Upper lobe of right lung (tissue), 1 donor: Measurements from ENCODE around the gene ACER2. TPM values are rescaled to one million over a fixed set of nuclear protein-coding genes. Genes with fewer than 3 reads are reported as not detected.
"Not testable (repeated sequence)": the region's sequence is repeated elsewhere in the genome, so short reads cannot be mapped to it uniquely, and the experiment has no call there.

Experiments used
- ATAC-seq: fragments of 200-7000 bp; cut with Tn5 transposase; one replicate; pipeline ENCODE4 v1.9.1; 2020; ENCODE audit warnings: mild to moderate bottlenecking, moderate library complexity
- DNase-seq: peaks from one replicate; pipeline ENCODE4 v3.0.0-alpha.2; 2020
- H3K27ac ChIP-seq: fragments of 200-600 bp; one replicate; pipeline ENCODE4 v1.8.0; 2022
- H3K27me3 ChIP-seq: fragments of 200-600 bp; one replicate; pipeline ENCODE4 v1.8.0; 2022; ENCODE audit warnings: mild to moderate bottlenecking
- H3K36me3 ChIP-seq: fragments of 200-600 bp; one replicate; pipeline ENCODE4 v1.8.0; 2022
- H3K4me1 ChIP-seq: fragments of 200-600 bp; one replicate; pipeline ENCODE4 v1.8.0; 2022
- H3K4me3 ChIP-seq: fragments of 200-600 bp; one replicate; pipeline ENCODE4 v1.8.0; 2022; ENCODE audit warnings: mild to moderate bottlenecking
- H3K9me3 ChIP-seq: fragments of 200-600 bp; one replicate; pipeline ENCODE4 v1.8.0; 2022
- intact Hi-C: fragments of 100-400 bp; cut with DNase I; formaldehyde crosslinking; loops from one replicate; pipeline ENCODE4 v1.11.0; 2022
- total RNA-seq: library from RNA; stranded (reverse); fragmentation: NEBNext Ultra II Directional; extraction: Animal tissue kit (Norgen Biotek cat#: 25700); gene quantifications from one replicate; pipeline ENCODE4 v1.2.1, GENCODE V29; 2021
- TF ChIP-seq, protein P1 (sequence below): fragments of 200-600 bp; IDR thresholded peaks from one replicate; pipeline ENCODE4 v1.8.0; 2022; ENCODE audit warnings: antibody characterized with exemption
- donor health status: DM: no; HTN: yes; CAD: no; lungs with severe emphysema.

The ACER2 gene
- total RNA-seq, 1 donor from 2014 or later: 5.5 TPM

DNA sequence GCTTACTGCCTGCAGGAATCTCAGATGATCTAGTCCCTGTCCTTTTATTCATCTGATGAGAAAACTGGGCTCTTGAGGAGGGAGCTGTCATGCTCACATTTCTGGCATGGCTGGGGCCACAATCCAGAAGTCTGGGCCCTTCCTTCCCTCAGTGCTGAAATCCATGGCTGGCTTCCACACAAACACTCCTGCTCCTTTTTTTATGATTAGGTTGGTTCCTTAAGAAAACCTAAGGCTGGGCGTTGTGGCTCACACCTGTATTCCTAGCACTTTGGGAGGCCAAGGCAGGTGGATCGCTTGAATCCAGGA lies 1.3 kb downstream of the ACER2 start:
- Histone ChIP-seq H3K4me3 (peak overlapping the region; percentile 94), H3K27me3 (no peaks in the 10 kb centered on the region), H3K4me1 (peaks cover 14% of the 10 kb centered on the region), H3K9me3 (no peaks in the 10 kb centered on the region), H3K36me3 (no peaks in the 10 kb centered on the region), H3K27ac (no peak overlapping the region)
- intact Hi-C loops: no loop called here
- ATAC-seq (no peak), DNase-seq (no peak)
- TF ChIP-seq, protein P1, sequence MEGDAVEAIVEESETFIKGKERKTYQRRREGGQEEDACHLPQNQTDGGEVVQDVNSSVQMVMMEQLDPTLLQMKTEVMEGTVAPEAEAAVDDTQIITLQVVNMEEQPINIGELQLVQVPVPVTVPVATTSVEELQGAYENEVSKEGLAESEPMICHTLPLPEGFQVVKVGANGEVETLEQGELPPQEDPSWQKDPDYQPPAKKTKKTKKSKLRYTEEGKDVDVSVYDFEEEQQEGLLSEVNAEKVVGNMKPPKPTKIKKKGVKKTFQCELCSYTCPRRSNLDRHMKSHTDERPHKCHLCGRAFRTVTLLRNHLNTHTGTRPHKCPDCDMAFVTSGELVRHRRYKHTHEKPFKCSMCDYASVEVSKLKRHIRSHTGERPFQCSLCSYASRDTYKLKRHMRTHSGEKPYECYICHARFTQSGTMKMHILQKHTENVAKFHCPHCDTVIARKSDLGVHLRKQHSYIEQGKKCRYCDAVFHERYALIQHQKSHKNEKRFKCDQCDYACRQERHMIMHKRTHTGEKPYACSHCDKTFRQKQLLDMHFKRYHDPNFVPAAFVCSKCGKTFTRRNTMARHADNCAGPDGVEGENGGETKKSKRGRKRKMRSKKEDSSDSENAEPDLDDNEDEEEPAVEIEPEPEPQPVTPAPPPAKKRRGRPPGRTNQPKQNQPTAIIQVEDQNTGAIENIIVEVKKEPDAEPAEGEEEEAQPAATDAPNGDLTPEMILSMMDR: no peak

DNA sequence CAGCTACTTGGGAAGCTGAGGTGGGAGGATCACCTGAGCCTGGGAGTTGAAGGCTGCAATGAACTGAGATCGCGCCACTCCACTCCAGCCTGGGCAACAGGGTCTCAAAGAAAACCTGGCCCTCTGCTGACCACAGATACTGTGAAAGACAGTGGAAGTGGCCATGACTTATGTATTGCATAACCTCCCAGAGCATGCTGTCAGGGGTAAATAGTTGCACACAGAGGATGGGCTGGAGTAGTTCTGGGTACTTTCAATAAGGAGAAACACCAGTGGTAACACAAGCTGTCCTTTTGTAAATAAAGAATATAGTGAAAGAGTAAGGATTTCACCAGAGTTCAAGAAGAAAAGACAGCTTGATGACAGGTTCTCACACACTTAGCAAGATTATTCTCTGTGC lies 1.8 kb downstream of the ACER2 start:
- no peaks in the 10 kb centered on the region for H3K36me3 ChIP-seq
- H3K4me3 ChIP-seq: no peak overlapping the region
- H3K27ac ChIP-seq: no peak overlapping the region
- TF ChIP-seq, protein P1: no peak
- no peak for ATAC-seq
- no peaks in the 10 kb centered on the region for H3K9me3 ChIP-seq
- H3K4me1 ChIP-seq: peaks cover 14% of the 10 kb centered on the region
- intact Hi-C loops: no loop called here
- DNase-seq: no peak
- no peaks in the 10 kb centered on the region for H3K27me3 ChIP-seq

DNA sequence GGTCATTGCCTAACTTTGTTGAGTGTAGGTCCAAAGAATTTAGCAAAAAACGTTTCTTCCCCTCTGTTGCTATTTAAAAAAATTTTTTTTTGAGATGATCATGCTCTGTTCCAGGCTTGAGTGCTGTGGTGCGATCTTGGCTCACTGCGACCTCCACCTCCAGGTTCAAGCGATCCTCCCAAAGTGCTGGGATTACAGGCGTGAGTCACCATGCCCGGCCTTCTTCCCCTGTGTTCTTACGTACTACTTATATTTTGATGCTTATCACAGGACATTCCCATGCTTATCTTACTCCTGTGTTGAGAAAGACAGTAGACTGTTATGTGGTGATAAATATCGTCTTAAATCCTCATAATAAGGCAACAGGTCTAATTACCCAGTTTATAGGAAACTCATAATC lies 2.5 kb downstream of the ACER2 start:
- Histone ChIP-seq H3K9me3 (no peaks in the 10 kb centered on the region), H3K36me3 (no peaks in the 10 kb centered on the region), H3K4me1 (peaks cover 14% of the 10 kb centered on the region), H3K27me3 (no peaks in the 10 kb centered on the region), H3K4me3 (no peak overlapping the region), H3K27ac (no peak overlapping the region)
- intact Hi-C loops: no loop called here
- TF ChIP-seq, protein P1: no peak
- no peak for ATAC-seq
- no peak for DNase-seq

DNA sequence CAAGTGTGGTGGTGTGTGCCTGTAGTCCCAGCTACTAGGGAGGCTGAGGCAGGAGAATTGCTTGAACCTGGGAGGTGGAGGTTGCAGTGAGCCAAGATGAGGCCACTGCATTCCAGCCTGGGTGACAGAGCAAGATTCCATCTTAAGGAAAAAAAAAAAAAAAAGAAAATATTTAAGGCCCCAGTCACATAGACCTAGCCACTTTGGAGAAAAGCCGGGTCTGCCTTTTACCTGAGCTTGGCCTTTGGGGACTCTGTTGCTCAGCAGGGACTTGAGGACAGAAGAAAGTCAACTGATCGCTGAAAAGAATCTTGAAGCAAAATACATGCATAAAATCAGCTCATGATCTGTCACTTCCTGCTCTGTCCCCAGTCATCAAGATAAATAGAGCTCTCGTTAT lies 4.6 kb downstream of the ACER2 start:
- H3K9me3 ChIP-seq, ATAC-seq, H3K36me3 ChIP-seq, intact Hi-C loops, DNase-seq, H3K27me3 ChIP-seq, H3K27ac ChIP-seq, H3K4me3 ChIP-seq: not testable (repeated sequence)
- H3K4me1 ChIP-seq: peaks cover 14% of the 10 kb centered on the region

DNA sequence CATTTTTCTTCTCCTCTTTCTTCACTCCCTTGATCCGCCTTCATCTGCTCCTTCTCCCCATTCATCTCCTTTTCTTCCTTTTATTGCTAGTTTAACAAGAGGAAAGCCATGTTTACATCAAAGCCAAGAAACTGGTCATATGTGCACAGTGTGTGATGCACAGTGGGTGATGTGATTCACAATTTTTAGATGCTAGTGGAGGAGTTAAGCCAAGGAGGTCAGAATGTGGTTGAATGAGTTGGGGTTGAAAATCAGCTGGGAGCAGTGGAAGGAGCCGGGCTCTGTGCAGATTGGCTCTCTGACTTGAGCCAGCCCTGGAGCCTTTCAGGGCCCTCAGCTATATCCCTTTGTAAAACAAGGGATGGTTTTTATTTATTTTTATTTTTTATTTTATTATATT lies 7.3 kb downstream of the ACER2 start:
- ATAC-seq: no peak
- Histone ChIP-seq H3K27ac (no peak overlapping the region), H3K36me3 (no peaks in the 10 kb centered on the region), H3K27me3 (no peaks in the 10 kb centered on the region), H3K9me3 (no peaks in the 10 kb centered on the region), H3K4me1 (peaks cover 3% of the 10 kb centered on the region), H3K4me3 (no peak overlapping the region)
- intact Hi-C loops: no loop called here
- DNase-seq: no peak
- TF ChIP-seq, protein P1: no peak

DNA sequence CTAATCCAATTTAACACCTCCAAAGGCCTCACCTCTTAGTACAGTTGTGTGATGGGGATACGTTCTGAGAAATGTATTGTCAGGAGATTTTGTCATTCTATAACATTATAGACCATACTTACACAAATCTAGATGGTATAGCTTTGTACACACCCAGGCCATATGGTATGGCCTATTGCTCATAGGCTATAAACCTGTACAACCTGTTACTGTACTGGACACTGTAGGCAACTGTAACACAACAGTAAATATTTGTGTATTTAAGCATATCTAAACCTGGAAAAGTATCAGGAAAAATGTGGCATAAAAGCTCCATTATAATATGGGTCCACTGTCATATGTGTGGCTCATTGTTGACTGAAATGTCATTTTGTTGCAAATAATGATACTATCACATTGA lies 12.1 kb downstream of the ACER2 start:
- Histone ChIP-seq H3K9me3 (no peaks in the 10 kb centered on the region), H3K36me3 (peaks cover 10% of the 10 kb centered on the region)
- ATAC-seq: no peak

More for the DNA sequence above, 12.1 kb downstream of the ACER2 start:
- TF ChIP-seq, protein P1: no peak
- Histone ChIP-seq H3K4me3 (no peak overlapping the region), H3K27ac (no peak overlapping the region), H3K27me3 (no peaks in the 10 kb centered on the region), H3K4me1 (no peaks in the 10 kb centered on the region)
- no peak for DNase-seq
- intact Hi-C loops: no loop called here
